Osteocyte (in vitro differentiated cells): ENCODE data around the gene PRSS23. TPM values are rescaled to one million over a fixed set of nuclear protein-coding genes. Genes with fewer than 3 reads are reported as not detected.
"Not testable (repeated sequence)": the region's sequence is repeated elsewhere in the genome, so short reads cannot be mapped to it uniquely, and the experiment has no call there.

Source experiments
- DNase-seq: peaks from one replicate; pipeline ENCODE4 v3.0.0; 2021; ENCODE audit warnings: mixed read lengths; ENCODE audit not compliant: unreplicated experiment; ENCODE audit errors: extremely low spot score
- H3K27ac Mint-ChIP-seq: one replicate; pipeline ENCODE4 v1.8.0; 2021; ENCODE audit warnings: mild to moderate bottlenecking, mixed read lengths; ENCODE audit not compliant: unreplicated experiment
- H3K27me3 Mint-ChIP-seq: one replicate; pipeline ENCODE4 v1.8.0; 2021; ENCODE audit warnings: mixed read lengths; ENCODE audit not compliant: unreplicated experiment
- H3K36me3 Mint-ChIP-seq: one replicate; pipeline ENCODE4 v1.8.0; 2021; ENCODE audit warnings: mixed read lengths; ENCODE audit not compliant: unreplicated experiment
- H3K4me1 Mint-ChIP-seq: one replicate; pipeline ENCODE4 v1.8.0; 2021; ENCODE audit warnings: mixed read lengths; ENCODE audit not compliant: unreplicated experiment
- H3K4me3 Mint-ChIP-seq: one replicate; pipeline ENCODE4 v1.8.0; 2021; ENCODE audit warnings: mild to moderate bottlenecking, moderate library complexity, mixed read lengths; ENCODE audit not compliant: unreplicated experiment
- H3K9me3 Mint-ChIP-seq: one replicate; pipeline ENCODE4 v1.8.0; 2021; ENCODE audit warnings: mixed read lengths; ENCODE audit not compliant: unreplicated experiment
- total RNA-seq: library from RNA; stranded (reverse); gene quantifications from 2 replicates; pipeline ENCODE4 v1.2.1, GENCODE V29; 2021
- TF ChIP-seq, protein P1 (sequence below): fragments of 200-600 bp; sonication (generic); IDR thresholded peaks from 2 replicates; pipeline ENCODE4 v1.5.0; 2021; ENCODE audit warnings: antibody characterized with exemption, mild to moderate bottlenecking, moderate library complexity

Gene PRSS23
- total RNA-seq, 1 donor from 2014 or later: 545 TPM

DNA sequence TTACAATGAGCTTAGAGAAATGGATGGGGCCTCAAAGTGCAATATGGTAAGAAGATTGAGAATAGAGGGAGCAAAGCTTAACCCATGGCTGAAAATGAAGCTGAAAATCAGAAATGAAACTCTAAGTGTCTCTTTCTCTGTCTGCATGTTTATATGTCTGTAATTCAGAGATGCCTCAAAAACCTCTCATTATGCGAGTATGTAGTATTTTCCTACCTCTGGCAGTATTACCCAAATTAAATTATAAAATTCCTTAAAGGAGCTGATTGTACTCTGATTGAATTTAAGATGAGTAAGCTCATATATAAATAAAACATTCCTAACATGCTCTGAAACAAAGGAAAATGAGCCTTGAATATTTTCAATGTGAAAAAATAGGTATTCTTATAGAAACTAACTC is 39.8 kb upstream of the PRSS23 start:
- Mint-ChIP-seq H3K4me1 (peaks cover 24% of the 10 kb centered on the region), H3K9me3 (no peaks in the 10 kb centered on the region), H3K27me3 (no peaks in the 10 kb centered on the region), H3K4me3 (no peak overlapping the region), H3K27ac (peak overlapping the region; percentile 39), H3K36me3 (no peaks in the 10 kb centered on the region)
- DNase-seq: no peak
- TF ChIP-seq, protein P1, sequence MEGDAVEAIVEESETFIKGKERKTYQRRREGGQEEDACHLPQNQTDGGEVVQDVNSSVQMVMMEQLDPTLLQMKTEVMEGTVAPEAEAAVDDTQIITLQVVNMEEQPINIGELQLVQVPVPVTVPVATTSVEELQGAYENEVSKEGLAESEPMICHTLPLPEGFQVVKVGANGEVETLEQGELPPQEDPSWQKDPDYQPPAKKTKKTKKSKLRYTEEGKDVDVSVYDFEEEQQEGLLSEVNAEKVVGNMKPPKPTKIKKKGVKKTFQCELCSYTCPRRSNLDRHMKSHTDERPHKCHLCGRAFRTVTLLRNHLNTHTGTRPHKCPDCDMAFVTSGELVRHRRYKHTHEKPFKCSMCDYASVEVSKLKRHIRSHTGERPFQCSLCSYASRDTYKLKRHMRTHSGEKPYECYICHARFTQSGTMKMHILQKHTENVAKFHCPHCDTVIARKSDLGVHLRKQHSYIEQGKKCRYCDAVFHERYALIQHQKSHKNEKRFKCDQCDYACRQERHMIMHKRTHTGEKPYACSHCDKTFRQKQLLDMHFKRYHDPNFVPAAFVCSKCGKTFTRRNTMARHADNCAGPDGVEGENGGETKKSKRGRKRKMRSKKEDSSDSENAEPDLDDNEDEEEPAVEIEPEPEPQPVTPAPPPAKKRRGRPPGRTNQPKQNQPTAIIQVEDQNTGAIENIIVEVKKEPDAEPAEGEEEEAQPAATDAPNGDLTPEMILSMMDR: no peak

DNA sequence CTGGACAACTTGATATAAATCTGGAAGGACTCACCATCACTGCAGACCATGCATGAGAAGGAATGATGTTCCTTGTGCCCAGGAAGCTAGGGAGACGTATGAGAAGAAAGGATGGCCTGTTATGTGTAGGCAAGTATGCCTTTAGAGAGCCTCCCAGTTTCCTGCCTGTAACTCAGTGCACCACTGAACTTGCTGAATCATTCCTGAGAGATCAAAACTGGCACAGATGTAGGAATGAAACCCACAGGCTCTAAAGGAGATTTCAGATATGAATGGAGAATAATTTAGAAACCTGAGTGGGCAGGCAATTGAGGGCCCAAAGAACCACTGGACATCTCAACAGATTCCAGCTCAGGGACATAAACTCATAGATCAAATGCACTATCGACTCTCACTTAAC is 38.4 kb upstream of the PRSS23 start:
- Mint-ChIP-seq H3K4me1 (peaks cover 23% of the 10 kb centered on the region), H3K9me3 (no peaks in the 10 kb centered on the region), H3K27me3 (no peaks in the 10 kb centered on the region), H3K4me3 (no peak overlapping the region), H3K36me3 (no peaks in the 10 kb centered on the region), H3K27ac (peak overlapping the region; percentile 8)
- DNase-seq: no peak
- TF ChIP-seq, protein P1: no peak

DNA sequence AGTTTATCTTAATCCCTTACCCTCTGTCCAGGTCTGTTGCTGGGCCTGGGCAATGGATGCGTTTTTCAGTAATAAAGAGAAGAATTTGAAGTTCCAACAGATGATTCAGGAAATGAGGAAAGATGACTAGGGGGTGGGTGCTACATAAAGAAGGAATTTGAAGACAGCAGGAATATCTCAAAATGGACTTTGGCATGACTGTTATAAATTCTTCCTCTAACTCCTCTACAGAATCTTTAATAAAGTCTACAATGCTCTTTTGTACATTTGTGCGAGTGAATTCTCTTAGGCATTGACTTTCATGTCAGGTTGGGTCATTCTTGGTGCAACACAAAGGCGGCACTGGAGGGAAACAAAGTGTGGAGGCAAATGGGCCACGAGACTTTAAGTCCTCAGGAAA is 35.1 kb upstream of the PRSS23 start:
- Mint-ChIP-seq H3K27ac (no peak overlapping the region), H3K36me3 (no peaks in the 10 kb centered on the region), H3K4me1 (peaks cover 22% of the 10 kb centered on the region), H3K4me3 (no peak overlapping the region), H3K27me3 (no peaks in the 10 kb centered on the region), H3K9me3 (no peaks in the 10 kb centered on the region)
- DNase-seq: no peak
- TF ChIP-seq, protein P1: no peak

DNA sequence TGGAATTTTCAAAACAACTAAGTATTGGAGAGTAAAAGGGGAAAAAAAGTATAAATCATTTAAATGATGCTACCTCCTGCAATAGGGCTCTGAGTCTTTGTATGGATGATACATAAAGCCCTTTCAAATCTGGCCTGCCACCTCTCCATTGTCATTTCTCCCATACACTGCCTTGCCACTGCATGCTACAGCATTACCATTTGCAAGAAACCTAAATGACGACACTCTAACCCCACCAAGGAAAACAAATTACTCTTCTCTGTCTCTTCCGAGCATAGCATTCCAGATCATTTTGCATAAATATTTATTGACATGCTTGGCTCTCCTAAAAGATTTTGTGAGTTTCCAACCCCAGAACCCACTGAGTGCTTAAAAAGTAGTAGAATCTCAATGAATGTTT is 34.5 kb upstream of the PRSS23 start:
- Mint-ChIP-seq H3K27me3 (no peaks in the 10 kb centered on the region), H3K4me1 (peaks cover 16% of the 10 kb centered on the region), H3K4me3 (no peak overlapping the region), H3K27ac (no peak overlapping the region), H3K9me3 (no peaks in the 10 kb centered on the region), H3K36me3 (no peaks in the 10 kb centered on the region)
- TF ChIP-seq, protein P1: no peak
- DNase-seq: no peak

DNA sequence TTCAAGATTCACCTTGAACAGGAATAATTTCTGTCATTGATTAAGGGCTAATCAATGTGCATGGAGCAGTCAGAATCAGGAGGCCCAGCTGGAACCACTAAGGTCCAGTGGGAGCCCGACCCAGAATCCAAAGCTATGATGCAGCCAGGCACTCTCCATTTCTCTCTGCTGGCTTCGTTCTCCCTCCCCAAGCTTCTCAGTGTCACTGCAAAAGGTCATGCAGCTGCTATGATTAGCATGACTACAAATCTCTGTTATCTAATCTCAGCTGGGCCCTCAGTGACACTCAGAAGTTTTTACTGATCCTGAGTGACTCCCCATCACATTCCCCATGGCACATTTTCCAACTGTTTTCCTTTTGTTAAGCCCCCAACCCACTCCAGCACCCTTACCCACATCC is 31.1 kb upstream of the PRSS23 start:
- DNase-seq: no peak
- no peak overlapping the region for H3K27ac Mint-ChIP-seq

DNA sequence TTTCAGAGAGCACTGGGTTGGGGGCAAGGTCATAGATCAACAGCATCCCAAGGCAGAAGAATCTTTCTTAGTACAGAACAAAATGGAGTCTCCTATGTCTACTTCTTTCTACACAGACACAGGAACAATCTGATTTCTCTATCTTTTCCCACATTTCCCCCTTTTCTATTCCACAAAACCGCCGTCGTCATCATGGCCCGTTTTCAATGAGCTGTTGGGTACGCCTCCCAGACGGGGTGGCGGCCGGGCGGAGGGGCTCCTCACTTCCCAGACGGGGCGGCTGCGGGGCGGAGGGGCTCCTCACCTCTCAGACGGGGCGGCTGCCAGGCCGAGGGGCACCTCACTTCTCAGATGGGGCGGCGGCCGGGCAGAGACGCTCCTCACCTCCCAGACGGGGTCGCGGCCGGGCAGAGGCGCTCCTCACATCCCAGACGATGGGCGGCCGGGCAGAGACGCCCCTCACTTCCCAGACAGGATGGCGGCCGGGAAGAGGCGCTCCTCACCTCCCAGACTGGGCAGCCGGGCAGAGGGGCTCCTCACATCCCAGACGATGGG is 29.8 kb upstream of the PRSS23 start:
- H3K36me3 Mint-ChIP-seq: not testable (repeated sequence)

More for the DNA sequence above, 31.1 kb upstream of the PRSS23 start:
- no peaks in the 10 kb centered on the region for H3K27me3 Mint-ChIP-seq
- peaks cover 2% of the 10 kb centered on the region for H3K36me3 Mint-ChIP-seq
- TF ChIP-seq, protein P1: no peak
- no peaks in the 10 kb centered on the region for H3K9me3 Mint-ChIP-seq
- H3K4me3 Mint-ChIP-seq: no peak overlapping the region
- H3K4me1 Mint-ChIP-seq: peaks cover 4% of the 10 kb centered on the region

More for the DNA sequence above, 29.8 kb upstream of the PRSS23 start:
- not testable (repeated sequence) for H3K4me3 Mint-ChIP-seq, H3K27me3 Mint-ChIP-seq, H3K4me1 Mint-ChIP-seq, H3K9me3 Mint-ChIP-seq, H3K27ac Mint-ChIP-seq, DNase-seq
